ENCODE data around the gene DNAL4.

DNAL4 gene

DNA sequence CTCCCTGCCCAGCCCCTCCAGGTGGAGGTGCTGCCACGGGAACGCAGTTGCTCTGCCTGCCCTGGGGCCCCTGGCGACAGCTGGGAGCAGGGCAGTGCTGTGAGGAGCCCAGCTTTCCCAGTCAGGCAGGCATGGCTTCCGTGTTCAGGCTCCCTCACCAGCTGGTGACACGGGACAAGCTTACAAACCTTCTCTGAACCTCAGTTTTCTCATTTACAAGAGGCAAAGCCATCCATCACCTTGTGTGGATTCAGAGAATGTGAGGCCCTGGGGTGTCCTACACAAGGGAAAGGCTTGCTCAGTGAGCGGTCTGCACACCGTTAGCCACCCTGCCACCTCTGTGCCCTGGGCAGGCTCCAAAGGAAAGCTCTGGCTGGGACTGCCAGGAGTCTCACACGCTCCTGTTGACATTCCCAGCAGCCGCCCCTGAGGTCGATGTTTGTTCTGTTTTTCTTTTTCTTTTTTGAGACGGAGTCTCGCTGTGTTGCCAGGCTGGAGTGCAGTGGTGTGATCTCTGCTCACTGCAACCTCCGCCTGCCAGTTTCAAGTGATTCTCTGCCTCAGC is 61.6 kb downstream of the DNAL4 start:
- Histone ChIP-seq H3K4me3 (ENCODE audit: low read depth, low read length) (no peak overlapping the region), H3K9me3 (no peaks in the 10 kb centered on the region), H3K36me3 (peaks cover 79% of the 10 kb centered on the region), H3K27me3 (no peaks in the 10 kb centered on the region), H3K4me1 (peaks cover 5% of the 10 kb centered on the region; the same call in 1 of the 2 replicates)
- TF ChIP-seq, protein P1, sequence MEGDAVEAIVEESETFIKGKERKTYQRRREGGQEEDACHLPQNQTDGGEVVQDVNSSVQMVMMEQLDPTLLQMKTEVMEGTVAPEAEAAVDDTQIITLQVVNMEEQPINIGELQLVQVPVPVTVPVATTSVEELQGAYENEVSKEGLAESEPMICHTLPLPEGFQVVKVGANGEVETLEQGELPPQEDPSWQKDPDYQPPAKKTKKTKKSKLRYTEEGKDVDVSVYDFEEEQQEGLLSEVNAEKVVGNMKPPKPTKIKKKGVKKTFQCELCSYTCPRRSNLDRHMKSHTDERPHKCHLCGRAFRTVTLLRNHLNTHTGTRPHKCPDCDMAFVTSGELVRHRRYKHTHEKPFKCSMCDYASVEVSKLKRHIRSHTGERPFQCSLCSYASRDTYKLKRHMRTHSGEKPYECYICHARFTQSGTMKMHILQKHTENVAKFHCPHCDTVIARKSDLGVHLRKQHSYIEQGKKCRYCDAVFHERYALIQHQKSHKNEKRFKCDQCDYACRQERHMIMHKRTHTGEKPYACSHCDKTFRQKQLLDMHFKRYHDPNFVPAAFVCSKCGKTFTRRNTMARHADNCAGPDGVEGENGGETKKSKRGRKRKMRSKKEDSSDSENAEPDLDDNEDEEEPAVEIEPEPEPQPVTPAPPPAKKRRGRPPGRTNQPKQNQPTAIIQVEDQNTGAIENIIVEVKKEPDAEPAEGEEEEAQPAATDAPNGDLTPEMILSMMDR (IDR thresholded peaks at IDR 0.05; ENCODE audit: low read depth, low read length), result no peak
- DNase-seq, result no peak

DNA sequence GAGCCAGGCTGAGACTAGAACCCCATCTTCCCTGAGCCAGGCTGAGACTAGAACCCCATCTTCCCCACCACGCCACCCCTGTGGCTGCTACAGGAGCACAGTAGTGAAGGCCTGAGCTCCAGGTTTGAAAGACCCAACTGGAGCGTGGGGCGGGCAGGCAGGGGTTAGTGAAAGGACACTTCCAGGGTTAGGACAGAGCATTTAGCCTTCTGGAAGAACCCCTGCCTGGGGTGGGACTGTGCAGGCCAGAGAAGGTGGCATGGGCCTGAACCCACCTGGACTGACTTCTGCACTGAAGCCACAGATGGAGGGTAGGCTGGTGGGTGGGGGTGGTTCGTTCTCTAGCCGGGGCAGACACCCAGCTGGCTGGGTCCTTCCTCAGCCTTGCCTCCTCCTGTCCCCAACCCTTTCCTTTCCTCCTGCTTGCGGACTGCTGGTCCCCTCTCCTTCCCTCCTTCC is 62.2 kb downstream of the DNAL4 start:
- no peak for DNase-seq
- peaks cover 79% of the 10 kb centered on the region for H3K36me3 ChIP-seq
- TF ChIP-seq, protein P1 (IDR thresholded peaks at IDR 0.05; ENCODE audit: low read depth, low read length), result no peak
- no peak overlapping the region for H3K4me3 ChIP-seq (ENCODE audit: low read depth, low read length)
- H3K9me3 ChIP-seq, result no peaks in the 10 kb centered on the region
- H3K4me1 ChIP-seq, result peaks cover 5% of the 10 kb centered on the region; the same call in 1 of the 2 replicates
- no peaks in the 10 kb centered on the region for H3K27me3 ChIP-seq

GRCh38 chr22:38730411-38730871 is 63.5 kb downstream of the DNAL4 start:
- Histone ChIP-seq H3K4me3 (ENCODE audit: low read depth, low read length) (no peak overlapping the region), H3K27me3 (no peaks in the 10 kb centered on the region), H3K36me3 (peaks cover 79% of the 10 kb centered on the region), H3K9me3 (no peaks in the 10 kb centered on the region), H3K4me1 (peaks cover 5% of the 10 kb centered on the region; the same call in 1 of the 2 replicates)
- DNase-seq, result no peak
- TF ChIP-seq, protein P1 (IDR thresholded peaks at IDR 0.05; ENCODE audit: low read depth, low read length), result no peak

DNA sequence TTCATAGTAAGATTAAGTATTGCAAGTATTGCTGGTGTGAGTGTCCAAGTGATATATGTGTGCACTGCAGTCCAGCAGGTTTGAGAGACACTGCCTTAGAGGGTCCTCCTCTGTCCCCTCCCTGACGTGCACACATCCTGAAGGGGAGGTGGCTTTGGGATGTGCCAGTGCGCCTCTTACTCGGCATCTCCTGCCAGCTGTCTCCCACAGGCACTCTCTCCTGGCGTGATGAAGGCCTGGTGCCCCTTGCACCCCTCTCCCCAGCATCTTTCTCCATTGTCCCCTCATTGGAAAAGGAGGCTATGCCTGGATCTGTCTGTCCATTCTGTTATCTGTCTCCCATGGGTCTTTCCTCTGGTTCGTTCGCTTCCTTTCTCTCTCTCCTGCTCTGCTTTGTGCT is 64.0 kb downstream of the DNAL4 start:
- TF ChIP-seq, protein P1 (IDR thresholded peaks at IDR 0.05; ENCODE audit: low read depth, low read length), result no peak
- peaks cover 81% of the 10 kb centered on the region for H3K36me3 ChIP-seq
- peaks cover 5% of the 10 kb centered on the region; the same call in 1 of the 2 replicates for H3K4me1 ChIP-seq
- no peak for DNase-seq
- H3K9me3 ChIP-seq, result no peaks in the 10 kb centered on the region
- H3K27me3 ChIP-seq, result no peaks in the 10 kb centered on the region
- H3K4me3 ChIP-seq (ENCODE audit: low read depth, low read length), result no peak overlapping the region

DNA sequence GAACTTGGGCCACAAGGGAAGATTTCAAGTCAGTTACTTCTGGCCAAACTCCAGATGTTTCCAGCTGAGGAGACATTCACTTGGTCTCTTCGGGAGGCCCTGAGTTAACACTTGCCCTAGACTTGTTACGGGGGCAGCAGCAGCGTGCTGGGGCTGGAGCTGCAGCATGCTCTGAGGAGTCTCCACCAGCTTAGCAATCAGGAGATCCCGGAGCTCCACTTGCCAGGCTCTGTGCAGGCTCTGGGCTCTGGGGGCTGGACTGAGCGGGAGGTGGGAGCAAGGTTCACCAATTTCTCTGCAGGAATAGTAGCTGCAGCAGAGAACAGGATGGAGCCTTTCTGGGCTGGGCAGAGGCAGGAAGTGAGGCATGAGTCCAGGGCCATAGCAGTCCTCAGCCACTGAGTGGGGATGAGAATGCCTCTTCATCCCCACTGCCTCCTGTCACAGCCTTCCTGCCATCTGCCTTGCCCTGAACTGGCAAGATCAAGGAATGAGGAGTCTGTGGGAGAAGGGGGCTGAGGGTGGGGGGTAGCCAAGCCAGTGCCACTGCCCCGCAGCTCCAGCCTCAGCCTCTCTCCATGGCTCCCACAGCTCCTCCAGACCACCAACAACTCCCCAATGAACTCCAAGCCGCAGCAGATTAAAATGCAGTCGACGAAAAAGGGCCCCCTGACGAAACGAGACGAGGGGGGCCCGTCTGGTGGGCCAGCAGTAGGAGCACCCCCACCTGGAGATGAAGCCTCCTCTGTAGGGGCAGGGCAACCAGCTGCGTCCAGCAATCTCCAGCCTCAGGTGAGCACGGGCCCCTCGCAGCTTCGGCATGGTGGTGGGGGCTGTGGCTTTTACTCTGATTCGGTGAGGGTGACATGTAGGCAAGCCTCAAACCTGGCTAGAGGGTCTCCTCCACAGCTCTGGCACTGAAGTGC is 64.8 kb downstream of the DNAL4 start:
- Histone ChIP-seq H3K4me1 (peaks cover 5% of the 10 kb centered on the region; the same call in 1 of the 2 replicates), H3K27me3 (no peaks in the 10 kb centered on the region), H3K9me3 (no peaks in the 10 kb centered on the region), H3K36me3 (peaks cover 86% of the 10 kb centered on the region), H3K4me3 (ENCODE audit: low read depth, low read length) (no peak overlapping the region)
- DNase-seq, result no peak
- TF ChIP-seq, protein P1 (IDR thresholded peaks at IDR 0.05; ENCODE audit: low read depth, low read length), result no peak

Data from BE2C (cell line).